Tibial nerve (tissue), 4 donors: ENCODE results near the gene CCDC126. TPM values are rescaled to one million over a fixed set of nuclear protein-coding genes. Genes with fewer than 3 reads are reported as not detected.

Experiments used
- DNase-seq, 2 donors: peaks; one replicate each; pipeline ENCODE4 v3.0.0-alpha.2; 2019; ENCODE audit warnings: low spot score in 2 of 2
- H3K27ac ChIP-seq, 4 donors: fragments of 200-600 bp; sonication (generic) in 3 of 4; one replicate each; pipeline ENCODE4 v1.5.1; 2017 to 2019; ENCODE audit warnings: mild to moderate bottlenecking in 1 of 4
- H3K27me3 ChIP-seq, 2 donors: fragments of 200-600 bp; sonication (generic) in 1 of 2; one replicate each; pipeline versions ENCODE4 v1.5.1 to v1.6.0; 2017 to 2019
- H3K36me3 ChIP-seq, 3 donors: fragments of 200-600 bp; sonication (generic); one replicate each; pipeline ENCODE4 v1.5.1; 2018 to 2019
- H3K4me1 ChIP-seq, 4 donors: fragments of 200-600 bp; sonication (generic) in 3 of 4; one replicate each; pipeline ENCODE4 v1.5.1; 2017 to 2019
- H3K4me3 ChIP-seq, 4 donors: fragments of 200-600 bp; sonication (generic) in 3 of 4; one replicate each; pipeline ENCODE4 v1.5.1; 2017 to 2019; ENCODE audit warnings: mild to moderate bottlenecking in 1 of 4, moderate library complexity in 1 of 4
- H3K9me3 ChIP-seq, 4 donors: fragments of 200-600 bp; sonication (generic) in 3 of 4; one replicate each; pipeline ENCODE4 v1.5.1; 2017 to 2019
- EP300 ChIP-seq, 2 donors: sonication (generic); formaldehyde crosslinking; IDR thresholded peaks; one replicate each; pipeline ENCODE4 v1.6.1; 2017; ENCODE audit warnings: antibody characterized with exemption in 2 of 2, mild to moderate bottlenecking in 1 of 2
- POLR2A ChIP-seq, 2 donors: fragments of 450-650 bp; IDR thresholded peaks; one replicate each; pipeline ENCODE4 v1.6.1; 2017; ENCODE audit warnings: antibody characterized with exemption in 2 of 2, mild to moderate bottlenecking in 2 of 2, moderate library complexity in 2 of 2
- WGBS, 2 donors: methylation state at CpG; one replicate each; pipeline ENCODE4 v1.1.5; 2018; 5-methylcytosine and 5-hydroxymethylcytosine counted together
- total RNA-seq, 4 donors: library from RNA; depleted of rRNA; stranded (reverse); fragments of >200 nt; gene quantifications; one replicate each; pipeline ENCODE4 v1.1.0, GENCODE V29; 2016
- TF ChIP-seq, protein P1 (sequence below), 5 experiments: fragments of 200-600 bp in 3 of 5; fragments of 450-650 bp in 2 of 5; sonication (generic) in 3 of 5; IDR thresholded peaks; one replicate each; pipeline ENCODE4 v1.5.1; 2016 to 2019; ENCODE audit warnings: antibody characterized with exemption in 5 of 5, mild to moderate bottlenecking in 3 of 5, moderate library complexity in 2 of 5

The CCDC126 gene
- total RNA-seq, 4 donors from 2014 or later, result 5.5 to 10.3 (median 8.2) TPM

DNA sequence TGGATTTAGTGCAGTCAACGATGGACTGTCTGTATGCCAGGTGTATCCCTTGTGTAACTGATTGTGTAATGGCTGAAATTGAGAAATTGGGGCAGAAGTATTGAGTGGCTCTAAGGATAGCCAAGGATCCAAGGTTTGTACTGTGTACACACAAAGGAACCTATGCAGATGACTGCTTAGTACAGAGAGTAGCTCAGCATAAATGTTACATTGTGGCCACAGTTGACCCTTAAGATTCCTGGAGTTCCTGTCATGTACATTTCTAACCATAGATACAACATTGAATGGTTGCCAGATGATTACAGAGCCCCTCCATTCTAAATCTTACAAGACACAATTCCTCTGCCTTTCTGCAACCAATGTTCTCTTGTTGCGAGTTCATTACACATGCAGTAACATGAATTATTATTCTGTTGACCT is 25.3 kb downstream of the CCDC126 start:
- peak in 1 of 2 donors; percentile 7 for DNase-seq
- WGBS, 2 donors, result 53 to 60% methylated on average over 2 of the region's 2 CpGs
- no peak for TF ChIP-seq POLR2A (IDR thresholded peaks at IDR 0.05)
- TF ChIP-seq EP300 (IDR thresholded peaks at IDR 0.05), result peak in 1 of 2 donors; percentile 48

DNA sequence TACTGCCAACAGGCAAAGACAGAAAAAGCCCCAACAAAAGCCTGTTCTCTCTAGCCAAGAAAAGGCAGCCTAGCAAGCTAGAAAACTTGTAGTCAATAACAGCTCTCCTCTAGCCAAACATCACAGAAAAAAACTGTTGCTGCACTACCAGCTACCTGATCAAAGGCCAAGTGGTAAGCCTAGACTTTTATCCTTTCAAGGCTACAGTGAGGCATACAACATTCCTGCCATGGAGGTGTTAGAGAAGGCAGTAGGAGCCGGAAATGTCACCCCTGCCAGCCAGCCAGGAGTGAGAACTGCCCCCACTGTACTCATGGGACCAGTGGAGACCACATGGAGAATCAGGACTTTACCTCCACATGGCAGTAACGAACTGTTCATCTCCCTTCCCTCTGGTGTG is 31.2 kb downstream of the CCDC126 start:
- H3K4me1 ChIP-seq, result no peaks in the 10 kb centered on the region
- peaks cover 0 to 5% (median 0%) of the 10 kb centered on the region in 3 donors for H3K36me3 ChIP-seq
- DNase-seq, result no peak
- TF ChIP-seq, protein P1, sequence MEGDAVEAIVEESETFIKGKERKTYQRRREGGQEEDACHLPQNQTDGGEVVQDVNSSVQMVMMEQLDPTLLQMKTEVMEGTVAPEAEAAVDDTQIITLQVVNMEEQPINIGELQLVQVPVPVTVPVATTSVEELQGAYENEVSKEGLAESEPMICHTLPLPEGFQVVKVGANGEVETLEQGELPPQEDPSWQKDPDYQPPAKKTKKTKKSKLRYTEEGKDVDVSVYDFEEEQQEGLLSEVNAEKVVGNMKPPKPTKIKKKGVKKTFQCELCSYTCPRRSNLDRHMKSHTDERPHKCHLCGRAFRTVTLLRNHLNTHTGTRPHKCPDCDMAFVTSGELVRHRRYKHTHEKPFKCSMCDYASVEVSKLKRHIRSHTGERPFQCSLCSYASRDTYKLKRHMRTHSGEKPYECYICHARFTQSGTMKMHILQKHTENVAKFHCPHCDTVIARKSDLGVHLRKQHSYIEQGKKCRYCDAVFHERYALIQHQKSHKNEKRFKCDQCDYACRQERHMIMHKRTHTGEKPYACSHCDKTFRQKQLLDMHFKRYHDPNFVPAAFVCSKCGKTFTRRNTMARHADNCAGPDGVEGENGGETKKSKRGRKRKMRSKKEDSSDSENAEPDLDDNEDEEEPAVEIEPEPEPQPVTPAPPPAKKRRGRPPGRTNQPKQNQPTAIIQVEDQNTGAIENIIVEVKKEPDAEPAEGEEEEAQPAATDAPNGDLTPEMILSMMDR (IDR thresholded peaks at IDR 0.05), result no peak
- TF ChIP-seq EP300 (IDR thresholded peaks at IDR 0.05) (no peak), POLR2A (IDR thresholded peaks at IDR 0.05) (no peak)
- no peaks in the 10 kb centered on the region for H3K27me3 ChIP-seq
- H3K4me3 ChIP-seq, result no peak overlapping the region
- WGBS, 2 donors, result 91 to 100% methylated on average over 1 to 2 of the region's 2 CpGs
- H3K9me3 ChIP-seq, result no peaks in the 10 kb centered on the region
- H3K27ac ChIP-seq, result no peak overlapping the region

More for the DNA sequence above, 25.3 kb downstream of the CCDC126 start:
- Histone ChIP-seq H3K9me3 (peaks cover 0 to 21% (median 3%) of the 10 kb centered on the region in 4 donors), H3K27ac (no peak overlapping the region), H3K4me1 (no peaks in the 10 kb centered on the region), H3K36me3 (peaks cover 0 to 20% (median 0%) of the 10 kb centered on the region in 3 donors), H3K4me3 (no peak overlapping the region), H3K27me3 (no peaks in the 10 kb centered on the region)

DNA sequence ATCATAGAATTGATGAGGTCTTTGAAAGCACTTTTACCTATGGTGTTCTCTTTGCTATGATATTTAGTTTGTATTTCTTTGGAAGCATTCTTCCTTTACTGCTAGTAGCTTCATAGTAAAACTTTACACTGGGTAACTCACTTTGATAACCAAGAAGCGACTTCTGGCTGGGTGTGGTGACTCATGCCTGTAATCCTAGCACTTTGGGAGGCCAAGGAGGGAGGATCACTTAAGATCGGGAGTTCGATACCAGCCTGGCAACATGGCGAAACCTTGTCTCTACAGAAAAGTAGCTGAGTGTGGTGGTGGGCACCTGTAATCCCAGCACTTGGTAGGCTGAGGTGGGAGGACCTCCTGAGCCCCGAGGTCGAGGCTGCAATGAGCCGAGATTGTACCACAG is 36.2 kb downstream of the CCDC126 start:
- DNase-seq, result no peak
- Histone ChIP-seq H3K4me1 (no peaks in the 10 kb centered on the region), H3K27ac (no peak overlapping the region), H3K9me3 (no peaks in the 10 kb centered on the region), H3K27me3 (no peaks in the 10 kb centered on the region), H3K36me3 (peaks cover 0 to 3% (median 0%) of the 10 kb centered on the region in 3 donors), H3K4me3 (no peak overlapping the region)
- TF ChIP-seq POLR2A (IDR thresholded peaks at IDR 0.05) (no peak), EP300 (IDR thresholded peaks at IDR 0.05) (no peak)
- TF ChIP-seq, protein P1 (IDR thresholded peaks at IDR 0.05), result no peak
- 96 to 98% methylated on average over 7 of the region's 7 CpGs for WGBS, 2 donors

- Histone ChIP-seq H3K27ac (no peak overlapping the region), H3K4me3 (no peak overlapping the region), H3K9me3 (no peaks in the 10 kb centered on the region), H3K36me3 (no peaks in the 10 kb centered on the region), H3K4me1 (no peaks in the 10 kb centered on the region), H3K27me3 (no peaks in the 10 kb centered on the region)
- TF ChIP-seq EP300 (IDR thresholded peaks at IDR 0.05) (no peak), POLR2A (IDR thresholded peaks at IDR 0.05) (no peak)
- TF ChIP-seq, protein P1 (IDR thresholded peaks at IDR 0.05), result no peak
- no peak for DNase-seq
- whole genome bisulfite sequencing, 2 donors, result 97 to 100% methylated on average over 1 of the region's 1 CpG
Observed at GRCh38 chr7:23645822-23646221, 48.6 kb downstream of the CCDC126 start.

DNA sequence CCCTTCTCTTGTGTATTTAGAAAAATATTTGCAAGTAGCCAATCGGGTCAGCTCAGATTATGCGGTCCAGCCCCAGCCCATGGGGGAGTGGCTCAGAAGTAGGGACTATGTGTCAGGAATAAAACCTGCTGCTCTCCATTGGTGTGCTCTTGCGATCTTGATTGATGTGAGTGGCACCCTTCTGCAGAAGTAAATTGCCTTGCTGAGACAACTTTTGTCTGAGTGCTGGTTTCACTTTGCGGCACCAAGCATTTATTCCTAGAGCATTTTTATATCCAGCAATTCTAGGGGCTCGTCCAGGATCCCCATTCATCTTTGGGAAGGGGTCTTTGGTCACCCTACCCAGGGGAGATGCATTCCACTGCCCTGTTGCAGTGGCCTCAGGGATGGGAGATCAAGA is 56.8 kb downstream of the CCDC126 start:
- Histone ChIP-seq H3K4me1 (no peaks in the 10 kb centered on the region), H3K9me3 (peaks cover 0 to 35% (median 7%) of the 10 kb centered on the region in 4 donors), H3K27me3 (no peaks in the 10 kb centered on the region), H3K36me3 (no peaks in the 10 kb centered on the region), H3K4me3 (no peak overlapping the region), H3K27ac (no peak overlapping the region)
- WGBS, 2 donors, result 89 to 92% methylated on average over 5 of the region's 5 CpGs
- TF ChIP-seq EP300 (IDR thresholded peaks at IDR 0.05), result no peak
- no peak for TF ChIP-seq POLR2A (IDR thresholded peaks at IDR 0.05)
- TF ChIP-seq, protein P1 (IDR thresholded peaks at IDR 0.05), result no peak
- DNase-seq, result no peak

GRCh38 chr7:23654508-23654907 is 57.3 kb downstream of the CCDC126 start:
- peaks cover 0 to 40% (median 7%) of the 10 kb centered on the region in 4 donors for H3K9me3 ChIP-seq
- DNase-seq, result no peak
- TF ChIP-seq, protein P1 (IDR thresholded peaks at IDR 0.05), result no peak
- H3K27me3 ChIP-seq, result no peaks in the 10 kb centered on the region
- no peak overlapping the region for H3K27ac ChIP-seq
- H3K4me1 ChIP-seq, result no peaks in the 10 kb centered on the region
- H3K4me3 ChIP-seq, result no peak overlapping the region
- no peaks in the 10 kb centered on the region for H3K36me3 ChIP-seq
- WGBS, 2 donors, result 0 to 7% methylated on average over 1 of the region's 1 CpG
